Muscle layer of colon (tissue), 2 donors: ENCODE measurements around the gene PTPRD.

Source experiments
- H3K27ac ChIP-seq: one replicate; pipeline ENCODE4 v1.7.0; 2013; ENCODE audit warnings: low read depth, mild to moderate bottlenecking, low read length, moderate library complexity
- H3K27me3 ChIP-seq, 2 donors: one replicate each; pipeline ENCODE4 v1.7.0; 2013; ENCODE audit warnings: low read length in 2 of 2, mild to moderate bottlenecking in 2 of 2; ENCODE audit not compliant: insufficient read depth in 2 of 2, control insufficient read depth in 1 of 2
- H3K36me3 ChIP-seq: one replicate; pipeline ENCODE4 v1.7.0; 2013; ENCODE audit warnings: mild to moderate bottlenecking, low read length; ENCODE audit not compliant: insufficient read depth
- H3K4me1 ChIP-seq: one replicate; pipeline ENCODE4 v1.7.0; 2013; ENCODE audit warnings: mild to moderate bottlenecking, low read length; ENCODE audit not compliant: insufficient read depth
- H3K4me3 ChIP-seq, 2 donors: one replicate each; pipeline ENCODE4 v1.7.0; 2013; ENCODE audit warnings: low read length in 2 of 2, low read depth in 1 of 2, mild to moderate bottlenecking in 1 of 2, moderate library complexity in 1 of 2
- H3K9ac ChIP-seq: one replicate; pipeline ENCODE4 v1.7.0; 2013; ENCODE audit warnings: low read length
- H3K9me3 ChIP-seq: one replicate; pipeline ENCODE4 v1.7.0; 2013; ENCODE audit warnings: mild to moderate bottlenecking, low read length
- donor health status: abdominal sarcoma.
- donor health status: Adenocarcinoma of cecum.

Gene PTPRD

DNA sequence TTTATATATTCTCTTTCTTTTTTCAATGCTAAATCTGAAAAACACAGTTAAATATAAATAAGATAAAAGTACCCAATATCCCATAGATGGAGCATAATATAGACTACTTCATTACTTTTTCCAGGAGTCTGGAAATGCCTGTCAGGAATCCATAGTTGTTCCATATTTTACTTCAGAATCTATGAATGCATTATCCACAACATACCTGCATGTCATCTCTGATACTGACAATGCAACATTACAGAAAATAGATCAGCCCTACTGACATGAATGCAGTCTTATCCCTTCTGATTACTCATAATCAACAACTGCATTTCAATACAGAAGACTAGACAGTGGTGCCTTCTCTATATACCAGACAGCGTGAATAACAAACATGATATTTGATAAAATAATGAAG lies 517.6 kb downstream of the PTPRD start:
- H3K27ac ChIP-seq = no peak overlapping the region
- H3K4me3 ChIP-seq = no peak overlapping the region
- H3K9ac ChIP-seq = no peak overlapping the region
- no peaks in the 10 kb centered on the region for H3K36me3 ChIP-seq
- no peaks in the 10 kb centered on the region for H3K27me3 ChIP-seq
- no peaks in the 10 kb centered on the region for H3K9me3 ChIP-seq
- no peaks in the 10 kb centered on the region for H3K4me1 ChIP-seq

DNA sequence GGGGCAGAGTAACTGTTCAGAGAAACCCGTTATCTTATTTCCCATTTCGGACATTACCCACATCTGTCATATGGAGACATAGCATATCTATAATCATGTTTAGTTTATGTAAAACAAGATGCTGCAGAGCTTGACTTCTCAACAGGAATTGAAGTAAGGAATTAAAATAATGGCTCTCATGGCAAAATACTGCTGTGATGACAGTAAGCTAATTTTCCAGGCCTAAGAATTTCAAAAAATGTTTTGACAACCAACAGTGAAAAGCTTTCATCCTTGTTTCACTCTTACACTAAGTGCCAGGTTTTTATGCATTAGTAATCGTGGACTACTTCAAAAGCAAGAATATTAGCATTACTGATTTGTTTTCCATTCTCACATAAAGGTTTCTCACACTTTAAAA lies 518.2 kb downstream of the PTPRD start:
- Histone ChIP-seq H3K36me3 (no peaks in the 10 kb centered on the region), H3K4me1 (no peaks in the 10 kb centered on the region), H3K9ac (no peak overlapping the region), H3K27ac (no peak overlapping the region), H3K27me3 (no peaks in the 10 kb centered on the region), H3K4me3 (no peak overlapping the region), H3K9me3 (no peaks in the 10 kb centered on the region)

DNA sequence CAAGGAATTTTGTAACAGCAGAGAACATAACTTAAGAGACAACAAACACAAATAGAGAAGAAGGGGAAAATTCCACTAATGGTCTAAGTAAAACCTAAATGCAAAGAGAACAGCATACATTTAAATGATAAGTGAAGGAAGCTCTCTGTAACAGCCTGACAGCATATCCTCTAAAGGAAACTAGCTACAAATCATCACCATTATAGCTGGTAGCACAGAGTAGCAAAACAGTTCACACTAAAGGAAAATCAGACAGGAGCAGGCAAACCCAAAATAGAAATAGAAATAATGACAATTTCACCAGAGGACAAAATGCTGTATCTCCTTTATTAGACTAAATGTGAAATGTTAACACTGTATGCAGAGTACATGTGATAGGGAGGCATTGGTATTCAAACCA lies 532.8 kb downstream of the PTPRD start:
- Histone ChIP-seq H3K4me1 (no peaks in the 10 kb centered on the region), H3K27ac (no peak overlapping the region), H3K4me3 (no peak overlapping the region), H3K27me3 (no peaks in the 10 kb centered on the region), H3K36me3 (no peaks in the 10 kb centered on the region), H3K9ac (no peak overlapping the region), H3K9me3 (no peaks in the 10 kb centered on the region)

DNA sequence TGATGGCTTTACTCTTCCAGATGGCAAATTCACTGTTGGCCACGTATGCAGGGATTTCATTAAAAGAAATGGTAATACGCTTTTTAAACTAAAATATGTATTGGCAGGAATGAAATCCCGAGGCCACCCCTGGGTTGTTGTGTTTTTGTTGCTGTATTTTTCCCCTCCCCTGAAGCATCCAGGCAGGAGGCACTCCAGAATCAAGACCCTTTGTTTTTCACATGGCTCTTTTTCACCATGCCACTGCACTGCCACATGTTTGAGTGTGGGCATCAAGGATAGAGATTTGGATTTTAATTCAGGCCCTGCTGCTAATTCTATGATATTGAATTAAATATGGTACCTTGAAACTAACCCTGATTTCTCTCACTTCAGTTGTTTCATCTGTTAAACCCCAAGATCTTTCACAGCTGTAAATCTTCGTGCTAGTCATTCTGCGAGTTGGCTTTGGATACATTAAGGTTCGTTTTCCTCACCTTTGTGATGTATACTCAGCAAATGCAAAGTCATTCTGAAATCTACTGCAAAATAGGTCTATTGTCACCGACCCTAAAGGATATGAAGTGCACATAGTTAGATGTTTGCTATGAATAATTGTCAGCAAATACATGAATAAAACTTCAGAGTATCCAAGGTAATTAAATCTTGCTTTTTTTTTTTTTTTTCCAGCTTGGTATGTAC lies 533.4 kb downstream of the PTPRD start:
- Histone ChIP-seq H3K9me3 (no peaks in the 10 kb centered on the region), H3K4me3 (no peak overlapping the region), H3K4me1 (no peaks in the 10 kb centered on the region), H3K9ac (no peak overlapping the region), H3K27ac (no peak overlapping the region), H3K36me3 (no peaks in the 10 kb centered on the region), H3K27me3 (no peaks in the 10 kb centered on the region)

DNA sequence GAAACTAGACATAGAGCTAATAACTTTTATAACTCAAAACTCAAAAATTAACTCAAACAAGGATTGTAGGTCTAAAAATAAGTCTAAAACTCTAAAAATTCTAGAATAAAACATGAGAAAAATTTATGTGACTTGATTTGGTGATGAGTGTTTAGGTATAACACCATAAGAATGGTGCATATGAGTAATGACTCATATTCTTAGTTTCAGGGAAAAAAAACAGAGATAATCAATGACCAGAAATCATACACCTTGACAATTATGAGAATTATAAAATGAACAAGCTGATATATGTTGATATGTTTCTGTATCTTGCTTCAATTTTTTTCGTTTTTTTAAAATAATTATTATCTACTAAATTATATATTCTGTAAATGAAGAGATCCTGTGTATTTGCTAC lies 541.2 kb downstream of the PTPRD start:
- no peak overlapping the region for H3K9ac ChIP-seq
- H3K36me3 ChIP-seq = no peaks in the 10 kb centered on the region
- no peaks in the 10 kb centered on the region for H3K27me3 ChIP-seq
- no peak overlapping the region for H3K27ac ChIP-seq
- H3K4me3 ChIP-seq = no peak overlapping the region
- H3K4me1 ChIP-seq = no peaks in the 10 kb centered on the region
- H3K9me3 ChIP-seq = no peaks in the 10 kb centered on the region

DNA sequence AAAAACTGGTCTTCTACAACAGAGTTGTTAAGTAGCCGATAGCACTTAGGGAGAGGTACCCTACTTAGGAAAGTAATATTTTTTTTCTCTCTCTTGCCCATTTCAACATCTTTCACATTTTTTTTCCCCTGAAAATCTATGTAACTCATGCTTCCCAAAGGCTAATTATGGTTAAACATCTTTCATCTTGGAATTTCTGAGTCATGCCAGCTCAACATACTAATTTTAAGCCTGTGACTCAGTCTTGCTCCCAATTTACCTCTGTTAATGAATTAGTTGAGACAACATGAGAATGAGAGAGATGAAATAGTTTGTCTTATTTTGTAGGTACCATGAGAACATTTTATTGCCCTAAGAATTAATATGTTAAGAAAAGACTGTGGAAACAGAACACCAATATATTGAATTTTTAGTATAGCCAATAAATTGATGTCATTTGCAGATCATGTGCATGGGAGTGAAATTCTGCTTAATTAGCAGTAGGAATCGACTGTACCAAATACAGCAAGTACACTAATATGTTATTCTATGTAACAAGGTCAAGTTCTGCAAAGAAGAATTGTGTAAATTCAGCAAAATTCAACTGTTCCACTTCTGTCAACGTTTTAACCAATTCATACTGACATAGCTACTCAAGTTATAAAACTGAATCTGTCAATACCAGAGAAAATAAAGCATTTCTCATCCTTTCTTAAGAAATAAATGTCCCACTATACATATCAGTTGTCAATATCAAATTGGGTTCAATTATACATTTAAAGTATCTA lies 550.0 kb downstream of the PTPRD start:
- no peaks in the 10 kb centered on the region for H3K27me3 ChIP-seq
- no peaks in the 10 kb centered on the region for H3K4me1 ChIP-seq
- no peak overlapping the region for H3K4me3 ChIP-seq
- no peaks in the 10 kb centered on the region for H3K36me3 ChIP-seq
- H3K9me3 ChIP-seq = no peaks in the 10 kb centered on the region
- no peak overlapping the region for H3K9ac ChIP-seq
- H3K27ac ChIP-seq = no peak overlapping the region

DNA sequence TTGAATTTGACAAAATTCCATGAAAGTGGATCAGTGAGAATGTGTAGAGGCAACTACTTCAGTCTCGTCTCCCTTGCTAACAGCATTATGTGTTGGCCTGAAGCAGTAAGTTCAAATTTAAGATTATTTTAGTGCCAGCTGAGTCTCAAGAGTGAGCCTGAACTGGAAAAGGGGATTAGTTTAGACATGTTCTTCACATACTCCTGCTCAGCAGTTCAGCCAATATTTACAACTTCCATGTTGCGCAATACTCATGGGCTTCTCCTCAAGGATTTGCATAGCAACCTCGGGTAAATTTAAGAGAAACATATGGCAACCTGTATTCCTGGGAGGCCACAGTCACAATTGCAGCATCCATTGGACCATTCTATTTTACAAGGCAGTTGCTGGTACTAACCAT lies 553.8 kb downstream of the PTPRD start:
- H3K9ac ChIP-seq = no peak overlapping the region
- H3K36me3 ChIP-seq = no peaks in the 10 kb centered on the region
- H3K27ac ChIP-seq = no peak overlapping the region
- no peaks in the 10 kb centered on the region for H3K27me3 ChIP-seq
- no peaks in the 10 kb centered on the region for H3K9me3 ChIP-seq
- no peak overlapping the region for H3K4me3 ChIP-seq
- H3K4me1 ChIP-seq = no peaks in the 10 kb centered on the region

DNA sequence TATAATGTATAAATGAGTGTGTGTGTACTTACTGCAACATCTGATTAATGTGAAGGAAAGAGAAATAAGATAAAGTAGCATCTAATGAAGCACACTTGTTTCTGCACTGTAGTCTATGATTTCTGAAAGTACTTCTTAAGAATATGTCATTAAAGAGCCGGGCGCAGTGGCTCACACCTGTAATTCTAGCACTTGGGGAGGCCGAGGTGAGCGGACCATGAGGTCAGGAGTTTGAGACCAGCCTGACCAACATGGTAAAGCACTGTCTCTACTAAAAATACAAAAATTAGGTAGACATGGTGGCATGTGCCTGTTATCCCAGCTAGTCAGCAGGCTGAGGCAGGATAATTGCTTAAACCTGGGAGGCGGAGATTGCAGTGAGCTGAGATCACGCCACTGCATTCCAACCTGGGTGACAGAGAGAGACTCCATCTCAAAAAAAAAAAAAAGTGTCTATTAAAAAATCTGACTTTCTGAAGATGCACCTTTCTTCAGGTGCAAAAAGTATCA lies 556.9 kb downstream of the PTPRD start:
- Histone ChIP-seq H3K9ac (no peak overlapping the region), H3K4me3 (no peak overlapping the region), H3K9me3 (no peaks in the 10 kb centered on the region), H3K4me1 (no peaks in the 10 kb centered on the region), H3K27me3 (no peaks in the 10 kb centered on the region), H3K27ac (no peak overlapping the region), H3K36me3 (no peaks in the 10 kb centered on the region)

DNA sequence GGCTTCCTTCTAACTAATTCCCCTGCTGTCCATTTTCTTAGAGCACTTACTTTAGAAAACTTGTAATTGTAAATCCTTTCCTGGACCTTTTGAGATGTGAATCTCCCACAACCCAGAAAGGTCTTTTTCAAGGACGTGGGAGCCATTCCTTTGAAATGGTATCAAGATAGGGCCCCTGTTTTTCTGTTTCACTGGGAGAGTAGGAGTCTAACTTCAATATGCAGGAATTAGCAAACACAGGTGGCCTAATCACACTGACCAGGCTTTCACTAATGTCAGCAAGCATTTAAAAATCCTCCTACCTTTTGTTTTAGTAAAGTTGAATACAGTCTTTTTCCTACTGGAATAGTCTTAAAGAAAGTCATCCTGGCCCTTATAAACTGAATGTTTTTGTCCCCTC lies 558.3 kb downstream of the PTPRD start:
- H3K9me3 ChIP-seq = no peaks in the 10 kb centered on the region
- H3K27me3 ChIP-seq = no peaks in the 10 kb centered on the region
- no peak overlapping the region for H3K9ac ChIP-seq
- H3K4me1 ChIP-seq = no peaks in the 10 kb centered on the region
- no peak overlapping the region for H3K27ac ChIP-seq
- H3K36me3 ChIP-seq = no peaks in the 10 kb centered on the region
- H3K4me3 ChIP-seq = no peak overlapping the region

DNA sequence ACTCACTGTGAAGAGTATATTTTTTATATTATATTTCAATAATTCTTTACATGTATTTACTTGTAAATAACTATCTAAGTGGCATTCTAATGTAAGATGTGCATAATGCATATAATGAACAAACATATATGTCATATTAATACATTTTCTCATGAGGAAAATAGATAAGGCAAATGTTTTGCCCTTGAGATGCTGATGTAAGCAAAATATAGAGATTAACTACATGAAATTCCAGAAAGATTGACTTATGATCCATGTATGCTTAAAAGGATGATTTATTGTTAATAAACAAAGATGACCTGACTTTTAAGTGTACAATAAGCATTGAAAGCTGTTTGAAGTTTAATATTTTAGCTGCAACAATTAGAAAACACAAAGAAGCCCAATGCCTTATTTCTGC lies 559.9 kb downstream of the PTPRD start:
- Histone ChIP-seq H3K36me3 (no peaks in the 10 kb centered on the region), H3K9ac (no peak overlapping the region), H3K4me1 (no peaks in the 10 kb centered on the region), H3K27me3 (no peaks in the 10 kb centered on the region), H3K4me3 (no peak overlapping the region), H3K9me3 (no peaks in the 10 kb centered on the region), H3K27ac (no peak overlapping the region)

DNA sequence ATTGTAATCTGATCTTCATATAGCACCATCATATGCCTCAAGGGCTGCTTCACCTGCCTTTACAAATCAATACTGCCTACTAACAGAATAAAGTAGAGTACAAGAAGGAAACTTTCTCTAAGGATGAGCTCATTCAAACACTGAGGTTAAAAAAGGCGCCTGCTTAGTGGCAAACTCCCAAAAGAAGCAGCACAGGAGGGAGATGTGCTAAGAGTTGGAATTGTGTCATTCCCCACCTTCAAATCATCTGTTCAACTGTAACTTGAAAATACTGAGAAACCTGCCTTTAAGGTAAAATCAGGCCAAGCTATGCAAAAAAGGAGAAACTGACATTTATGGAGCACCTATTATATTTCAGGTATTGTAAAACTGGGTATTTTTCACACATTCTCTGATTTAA lies 560.6 kb downstream of the PTPRD start:
- H3K9me3 ChIP-seq = no peaks in the 10 kb centered on the region
- no peak overlapping the region for H3K4me3 ChIP-seq
- H3K36me3 ChIP-seq = no peaks in the 10 kb centered on the region
- H3K9ac ChIP-seq = no peak overlapping the region
- H3K27ac ChIP-seq = no peak overlapping the region
- H3K27me3 ChIP-seq = no peaks in the 10 kb centered on the region
- no peaks in the 10 kb centered on the region for H3K4me1 ChIP-seq

DNA sequence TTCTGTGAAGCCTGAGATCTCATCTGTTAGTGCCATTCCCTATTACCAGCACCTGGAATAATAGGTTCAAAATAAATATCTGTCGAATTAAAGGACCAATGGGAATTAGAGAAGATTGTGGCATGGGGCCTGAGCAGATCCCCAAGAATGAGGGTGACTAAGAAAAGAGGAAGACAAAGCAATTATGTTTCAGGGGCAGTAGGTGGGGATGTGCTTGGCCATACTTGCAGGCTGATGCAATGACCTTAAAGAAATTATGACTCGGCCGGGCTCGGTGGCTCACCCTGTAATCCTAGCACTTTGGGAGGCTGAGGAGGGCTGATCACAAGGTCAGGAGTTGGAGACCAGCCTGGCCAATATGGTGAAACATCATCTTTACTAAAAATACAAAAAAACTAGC lies 562.8 kb downstream of the PTPRD start:
- Histone ChIP-seq H3K4me3 (no peak overlapping the region), H3K27ac (no peak overlapping the region), H3K36me3 (no peaks in the 10 kb centered on the region), H3K27me3 (no peaks in the 10 kb centered on the region), H3K4me1 (no peaks in the 10 kb centered on the region), H3K9ac (no peak overlapping the region), H3K9me3 (no peaks in the 10 kb centered on the region)
